Esophagus squamous epithelium (tissue), 4 donors: ENCODE results near the gene ETS2.

Experiments used
- CTCF ChIP-seq, 6 experiments: fragments of 450-650 bp in 4 of 6; fragments of 200-600 bp in 2 of 6; sonication (generic) in 2 of 6; IDR thresholded peaks; one replicate each; pipeline ENCODE4 v1.5.1; 2016 to 2019; ENCODE audit warnings: antibody characterized with exemption in 6 of 6, mild to moderate bottlenecking in 4 of 6, moderate library complexity in 4 of 6
- POLR2A ChIP-seq, 4 donors: fragments of 450-650 bp; IDR thresholded peaks; one replicate each; pipeline ENCODE4 v1.6.1; 2017; ENCODE audit warnings: antibody characterized with exemption in 4 of 4, mild to moderate bottlenecking in 4 of 4, moderate library complexity in 3 of 4

- TF ChIP-seq POLR2A (IDR thresholded peaks at IDR 0.05) (no peak), CTCF (IDR thresholded peaks at IDR 0.05) (no peak)
Measured at GRCh38 chr21:38765056-38765455, 40.7 kb upstream of the ETS2 start.
